ENCODE measurements around the gene KIF19.

Gene KIF19

DNA sequence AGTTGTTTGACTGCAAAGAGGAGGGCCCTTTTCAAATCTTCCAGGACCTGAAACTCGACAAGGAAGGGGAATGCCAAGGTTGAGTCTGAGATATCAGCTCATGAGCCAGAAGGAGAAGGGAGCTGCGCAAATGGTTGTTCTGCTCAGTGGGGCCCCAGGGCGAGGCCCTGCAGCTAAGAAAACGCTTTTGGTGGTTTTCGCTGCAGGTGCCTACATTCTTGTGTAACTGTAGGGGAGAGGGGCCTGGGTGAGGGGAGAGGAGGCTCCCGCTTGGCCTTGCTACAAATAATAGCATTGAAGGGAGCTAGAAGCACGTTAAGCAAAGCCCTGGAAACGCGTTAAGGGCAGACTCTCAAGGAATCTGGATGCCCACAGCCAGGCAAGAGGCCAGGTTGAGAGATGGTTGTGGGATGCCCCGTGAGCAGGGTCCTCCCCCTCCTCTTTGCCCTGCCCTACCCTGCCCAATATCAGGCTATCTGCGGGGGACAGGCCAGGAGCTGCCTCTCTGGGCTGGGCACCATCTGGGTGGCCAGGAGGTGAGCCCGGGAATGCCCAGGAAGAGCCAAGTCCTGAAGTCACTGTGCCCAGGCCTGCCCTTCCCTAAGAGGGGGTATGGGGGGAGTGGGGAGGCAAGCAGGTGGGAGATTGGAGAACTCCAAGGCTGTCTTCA is 63.2 kb downstream of the KIF19 start:
- DNase-seq: no peak
- Histone ChIP-seq H3K9ac (ENCODE audit: low read depth, low read length) (no peak overlapping the region), H3K9me3 (ENCODE audit: insufficient read depth, low read length, severe bottlenecking) (no peaks in the 10 kb centered on the region), H3K4me2 (ENCODE audit: insufficient read depth, low read length) (no peak overlapping the region), H3K27me3 (ENCODE audit: insufficient read depth, low read length, poor library complexity) (peaks cover 3% of the 10 kb centered on the region), H2AFZ (ENCODE audit: low read depth, low read length) (no peak overlapping the region), H3K4me3 (ENCODE audit: low read depth in 1 of 2, low read length in 2 of 2) (no peak overlapping the region), H3K27ac (ENCODE audit: low read length) (no peak overlapping the region), H3K36me3 (ENCODE audit: insufficient read depth, low read length) (no peaks in the 10 kb centered on the region), H4K20me1 (ENCODE audit: insufficient read depth, low read length) (no peaks in the 10 kb centered on the region), H3K4me1 (ENCODE audit: insufficient read depth, low read length) (no peaks in the 10 kb centered on the region), H3K79me2 (ENCODE audit: insufficient read depth, low read length) (no peaks in the 10 kb centered on the region)
- TF ChIP-seq, protein P1, sequence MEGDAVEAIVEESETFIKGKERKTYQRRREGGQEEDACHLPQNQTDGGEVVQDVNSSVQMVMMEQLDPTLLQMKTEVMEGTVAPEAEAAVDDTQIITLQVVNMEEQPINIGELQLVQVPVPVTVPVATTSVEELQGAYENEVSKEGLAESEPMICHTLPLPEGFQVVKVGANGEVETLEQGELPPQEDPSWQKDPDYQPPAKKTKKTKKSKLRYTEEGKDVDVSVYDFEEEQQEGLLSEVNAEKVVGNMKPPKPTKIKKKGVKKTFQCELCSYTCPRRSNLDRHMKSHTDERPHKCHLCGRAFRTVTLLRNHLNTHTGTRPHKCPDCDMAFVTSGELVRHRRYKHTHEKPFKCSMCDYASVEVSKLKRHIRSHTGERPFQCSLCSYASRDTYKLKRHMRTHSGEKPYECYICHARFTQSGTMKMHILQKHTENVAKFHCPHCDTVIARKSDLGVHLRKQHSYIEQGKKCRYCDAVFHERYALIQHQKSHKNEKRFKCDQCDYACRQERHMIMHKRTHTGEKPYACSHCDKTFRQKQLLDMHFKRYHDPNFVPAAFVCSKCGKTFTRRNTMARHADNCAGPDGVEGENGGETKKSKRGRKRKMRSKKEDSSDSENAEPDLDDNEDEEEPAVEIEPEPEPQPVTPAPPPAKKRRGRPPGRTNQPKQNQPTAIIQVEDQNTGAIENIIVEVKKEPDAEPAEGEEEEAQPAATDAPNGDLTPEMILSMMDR (IDR thresholded peaks at IDR 0.05; ENCODE audit: borderline replicate concordance, extremely low read depth, low read length, poor library complexity, severe bottlenecking): no peak
- TF ChIP-seq EZH2 (IDR thresholded peaks at IDR 0.05; ENCODE audit: borderline replicate concordance, low read depth, low read length, severe bottlenecking): no peak
- ATAC-seq (ENCODE audit: insufficient read depth, low read depth): no peak

DNA sequence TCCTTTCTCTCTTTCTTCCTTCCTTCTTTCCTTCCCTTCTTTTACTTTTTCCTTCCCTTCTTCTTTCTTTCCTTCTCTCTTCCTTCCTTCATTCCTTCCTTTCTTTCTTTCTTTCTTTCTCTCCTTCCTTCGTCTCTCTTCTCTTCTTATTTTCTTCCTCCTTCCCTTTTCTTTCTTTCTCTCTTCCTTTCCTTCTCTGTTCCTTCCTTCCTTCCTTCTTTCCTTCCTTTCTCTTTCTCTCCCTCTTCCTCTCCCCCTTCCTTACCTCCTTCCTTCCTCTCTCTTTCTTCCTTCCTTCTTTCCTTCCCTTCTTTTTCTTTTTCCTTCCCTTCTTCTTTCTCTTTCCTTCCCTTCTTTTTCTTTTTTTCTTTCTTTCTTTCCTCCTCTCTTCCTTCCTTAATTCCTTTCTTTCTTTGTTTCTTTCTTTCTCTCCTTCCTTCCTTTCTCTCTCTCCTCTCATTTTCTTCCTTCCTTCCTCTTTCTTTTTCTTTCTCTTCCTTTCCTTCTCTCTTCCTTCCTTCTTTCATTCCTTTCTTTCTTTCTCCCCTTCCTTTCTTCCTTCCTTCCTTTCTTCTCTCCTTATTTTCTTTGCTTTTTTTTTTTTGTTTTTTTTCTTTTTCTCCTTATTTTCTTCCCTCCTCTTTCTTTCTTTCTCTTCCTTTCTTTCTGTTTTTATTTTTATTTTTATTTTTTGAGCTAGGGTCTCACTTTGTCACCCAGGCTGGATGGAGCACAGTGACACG is 64.1 kb downstream of the KIF19 start:
- Histone ChIP-seq H3K27me3 (ENCODE audit: insufficient read depth, low read length, poor library complexity) (peaks cover 3% of the 10 kb centered on the region), H3K9ac (ENCODE audit: low read depth, low read length) (no peak overlapping the region), H3K4me3 (ENCODE audit: low read depth in 1 of 2, low read length in 2 of 2) (no peak overlapping the region), H3K27ac (ENCODE audit: low read length) (no peak overlapping the region), H3K79me2 (ENCODE audit: insufficient read depth, low read length) (no peaks in the 10 kb centered on the region), H3K36me3 (ENCODE audit: insufficient read depth, low read length) (no peaks in the 10 kb centered on the region), H3K9me3 (ENCODE audit: insufficient read depth, low read length, severe bottlenecking) (no peaks in the 10 kb centered on the region), H3K4me2 (ENCODE audit: insufficient read depth, low read length) (no peak overlapping the region), H2AFZ (ENCODE audit: low read depth, low read length) (no peak overlapping the region), H3K4me1 (ENCODE audit: insufficient read depth, low read length) (no peaks in the 10 kb centered on the region), H4K20me1 (ENCODE audit: insufficient read depth, low read length) (no peaks in the 10 kb centered on the region)
- ATAC-seq (ENCODE audit: insufficient read depth, low read depth) (no peak), DNase-seq (no peak)
- TF ChIP-seq, protein P1 (IDR thresholded peaks at IDR 0.05; ENCODE audit: borderline replicate concordance, extremely low read depth, low read length, poor library complexity, severe bottlenecking): no peak
- no peak for TF ChIP-seq EZH2 (IDR thresholded peaks at IDR 0.05; ENCODE audit: borderline replicate concordance, low read depth, low read length, severe bottlenecking)

- Histone ChIP-seq H2AFZ (ENCODE audit: low read depth, low read length) (no peak overlapping the region), H3K9ac (ENCODE audit: low read depth, low read length) (no peak overlapping the region), H3K79me2 (ENCODE audit: insufficient read depth, low read length) (no peaks in the 10 kb centered on the region), H3K4me2 (ENCODE audit: insufficient read depth, low read length) (no peak overlapping the region), H3K27me3 (ENCODE audit: insufficient read depth, low read length, poor library complexity) (peaks cover 3% of the 10 kb centered on the region), H3K4me1 (ENCODE audit: insufficient read depth, low read length) (no peaks in the 10 kb centered on the region), H3K27ac (ENCODE audit: low read length) (no peak overlapping the region), H3K9me3 (ENCODE audit: insufficient read depth, low read length, severe bottlenecking) (no peaks in the 10 kb centered on the region), H4K20me1 (ENCODE audit: insufficient read depth, low read length) (no peaks in the 10 kb centered on the region), H3K4me3 (ENCODE audit: low read depth in 1 of 2, low read length in 2 of 2) (no peak overlapping the region), H3K36me3 (ENCODE audit: insufficient read depth, low read length) (no peaks in the 10 kb centered on the region)
- ATAC-seq (ENCODE audit: insufficient read depth, low read depth): no peak
- no peak for DNase-seq
- TF ChIP-seq, protein P1 (IDR thresholded peaks at IDR 0.05; ENCODE audit: borderline replicate concordance, extremely low read depth, low read length, poor library complexity, severe bottlenecking): no peak
- no peak for TF ChIP-seq EZH2 (IDR thresholded peaks at IDR 0.05; ENCODE audit: borderline replicate concordance, low read depth, low read length, severe bottlenecking)
These were observed 64.9 kb downstream of the KIF19 start for GRCh38 chr17:74390680-74391653.

All from DND-41 (cell line).